GM19193 (cell line): ENCODE measurements around the gene RARA.

ENCODE experiments used
- POLR2A ChIP-seq: IDR thresholded peaks from 4 replicates; pipeline ENCODE4 v1.6.1; 2011; ENCODE audit not compliant: insufficient read depth, insufficient read length; ENCODE audit errors: extremely low read depth

The RARA gene

DNA sequence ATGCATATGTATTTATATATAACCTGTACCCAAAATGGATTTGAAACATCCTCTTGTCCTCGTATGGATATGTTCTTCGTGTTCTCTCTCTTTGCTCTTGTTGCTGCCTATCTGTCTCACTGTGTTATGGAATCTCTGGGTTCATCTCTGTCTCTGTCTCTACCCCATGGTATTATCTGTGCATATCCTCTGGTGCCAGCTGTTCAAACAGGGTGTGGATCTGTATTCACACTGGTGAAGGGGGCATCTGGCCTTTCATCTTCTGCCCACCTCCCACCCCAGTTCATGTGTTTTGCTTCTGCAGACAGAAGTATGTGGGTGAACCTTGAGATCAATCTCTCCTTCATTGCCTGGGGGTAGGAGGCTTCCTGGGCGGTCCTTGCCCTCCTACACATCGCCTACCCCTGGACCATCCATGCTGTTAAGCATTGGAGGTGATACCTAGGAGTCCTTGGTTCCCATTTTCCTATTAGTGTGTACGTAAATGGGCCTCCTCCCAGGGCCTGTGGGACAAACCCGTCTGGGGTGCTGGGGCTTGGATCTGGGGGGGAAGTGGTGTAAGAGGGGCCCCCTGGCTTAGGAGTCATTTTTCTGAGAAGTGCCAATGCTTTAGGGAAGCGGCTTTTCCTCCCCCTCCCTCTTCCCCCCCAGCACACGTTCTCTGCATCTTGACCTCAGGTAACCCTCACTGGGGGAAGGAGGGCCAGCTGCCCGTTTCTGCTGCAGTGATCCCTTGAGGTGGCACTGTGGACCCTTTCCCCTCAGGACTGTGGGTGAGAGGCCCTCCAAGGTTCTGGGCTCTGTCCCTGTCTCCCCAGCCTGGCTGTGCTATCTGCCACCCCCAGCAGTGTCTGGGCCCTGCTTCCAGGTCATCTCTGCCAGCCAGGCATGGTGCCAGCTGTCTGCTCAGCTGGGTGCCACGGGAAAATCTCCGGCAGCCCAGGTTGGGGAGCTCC is 21.1 kb downstream of the RARA start:
- TF ChIP-seq POLR2A, result no peak

DNA sequence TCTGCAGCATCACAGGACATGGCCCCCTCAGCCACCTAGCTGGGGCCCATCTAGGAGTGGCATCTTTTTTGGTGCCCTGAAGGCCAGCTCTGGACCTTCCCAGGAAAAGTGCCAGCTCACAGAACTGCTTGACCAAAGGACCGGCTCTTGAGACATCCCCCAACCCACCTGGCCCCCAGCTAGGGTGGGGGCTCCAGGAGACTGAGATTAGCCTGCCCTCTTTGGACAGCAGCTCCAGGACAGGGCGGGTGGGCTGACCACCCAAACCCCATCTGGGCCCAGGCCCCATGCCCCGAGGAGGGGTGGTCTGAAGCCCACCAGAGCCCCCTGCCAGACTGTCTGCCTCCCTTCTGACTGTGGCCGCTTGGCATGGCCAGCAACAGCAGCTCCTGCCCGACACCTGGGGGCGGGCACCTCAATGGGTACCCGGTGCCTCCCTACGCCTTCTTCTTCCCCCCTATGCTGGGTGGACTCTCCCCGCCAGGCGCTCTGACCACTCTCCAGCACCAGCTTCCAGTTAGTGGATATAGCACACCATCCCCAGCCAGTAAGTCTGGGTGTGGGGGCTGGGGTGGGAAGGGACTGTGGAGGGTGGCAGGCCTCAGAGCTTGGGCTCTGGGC is 22.0 kb downstream of the RARA start:
- no peak for TF ChIP-seq POLR2A

DNA sequence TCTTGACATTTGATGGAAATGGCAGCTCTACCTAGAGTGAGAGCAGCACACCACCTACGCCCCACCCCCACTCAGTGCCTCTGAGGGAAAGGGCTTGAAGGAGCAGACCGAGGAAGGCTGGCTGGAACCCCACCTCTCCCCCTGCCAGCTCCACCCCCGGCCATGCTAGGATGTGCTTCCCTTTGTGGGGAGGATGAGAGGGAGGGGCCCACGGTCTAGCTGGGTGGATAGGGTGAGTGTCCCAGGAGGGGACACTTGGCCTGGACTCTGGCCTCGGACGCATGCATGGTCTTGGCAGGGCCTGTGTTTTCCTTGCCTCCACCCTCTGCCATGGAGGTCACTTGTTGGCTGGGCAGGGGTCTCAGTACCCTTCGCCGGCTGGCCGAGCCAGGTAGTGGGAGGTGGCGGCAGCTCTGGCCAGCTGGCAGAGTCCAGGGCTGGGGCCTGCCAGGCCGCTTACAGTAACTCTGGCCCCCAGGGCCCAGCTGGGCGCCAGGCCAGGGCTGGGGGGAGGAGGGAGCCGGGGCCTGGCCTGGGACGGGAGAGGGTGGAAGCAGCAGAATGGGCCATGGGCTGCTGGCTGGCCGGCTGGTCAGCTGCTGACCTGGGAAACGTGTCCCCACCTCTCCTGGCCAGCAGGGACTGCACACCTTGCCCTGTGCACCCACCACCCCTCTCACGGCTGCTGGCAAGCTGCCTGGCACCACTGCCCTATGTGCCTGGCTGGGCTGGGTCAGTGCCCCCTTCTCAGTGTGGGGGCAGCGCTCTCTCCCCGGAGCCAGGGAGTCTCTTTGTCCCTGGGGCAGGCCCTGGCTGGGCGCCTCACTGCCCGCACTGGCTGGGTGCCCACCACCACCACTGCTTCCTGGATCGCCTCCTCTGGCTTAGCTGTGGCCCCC is 23.0 kb downstream of the RARA start:
- no peak for TF ChIP-seq POLR2A

DNA sequence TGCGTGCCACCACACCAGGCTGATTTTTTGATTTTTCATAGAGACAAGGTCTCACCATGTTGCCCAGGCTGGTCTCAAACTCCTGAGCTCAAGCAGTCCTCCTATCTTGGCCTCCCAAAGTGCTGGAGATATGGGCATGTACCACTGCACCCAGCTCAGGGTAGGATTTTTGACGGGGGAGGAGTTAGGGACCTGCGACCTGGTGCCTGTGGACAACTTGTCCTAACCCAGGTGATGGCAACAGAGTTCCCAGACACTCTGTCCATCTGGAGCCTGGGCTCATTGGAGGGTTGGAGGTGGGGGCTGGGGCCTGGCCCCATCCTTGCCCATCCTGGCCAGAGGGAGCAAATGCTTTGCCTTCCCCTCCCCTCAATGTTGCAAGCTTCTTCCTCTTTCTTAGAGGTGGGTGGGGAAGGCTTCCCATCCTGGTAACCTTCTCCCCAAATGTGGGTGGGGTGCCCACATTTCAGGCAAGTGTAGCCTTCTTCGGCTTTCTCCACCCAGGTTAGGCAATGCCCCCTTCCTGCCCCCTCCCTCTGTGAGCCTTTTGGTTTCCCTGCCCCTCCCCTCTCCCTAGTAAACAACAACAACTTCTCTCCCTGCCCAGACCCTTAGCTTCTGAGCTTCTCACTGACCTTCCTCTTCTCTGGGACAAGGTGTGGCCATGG is 24.9 kb downstream of the RARA start:
- no peak for TF ChIP-seq POLR2A

DNA sequence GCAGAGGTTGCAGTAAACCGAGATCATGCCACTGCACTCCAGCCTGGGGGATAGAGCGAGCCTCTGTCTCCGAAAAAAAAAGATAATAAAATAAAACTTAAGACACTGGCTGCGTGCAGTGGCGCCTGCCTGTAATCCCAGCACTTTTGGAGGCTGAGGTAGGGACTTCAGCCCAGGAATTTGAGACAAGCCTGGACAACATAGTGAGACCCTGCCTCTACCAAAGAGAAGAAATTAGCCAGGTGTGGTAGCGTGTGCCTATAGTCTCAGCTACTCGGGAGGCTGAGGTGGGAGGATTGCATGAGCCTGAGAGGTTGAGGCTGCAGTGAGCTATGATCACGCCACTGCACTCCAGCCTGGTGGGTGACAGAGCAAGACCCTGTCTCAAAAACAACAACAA is 26.6 kb downstream of the RARA start:
- no peak for TF ChIP-seq POLR2A

DNA sequence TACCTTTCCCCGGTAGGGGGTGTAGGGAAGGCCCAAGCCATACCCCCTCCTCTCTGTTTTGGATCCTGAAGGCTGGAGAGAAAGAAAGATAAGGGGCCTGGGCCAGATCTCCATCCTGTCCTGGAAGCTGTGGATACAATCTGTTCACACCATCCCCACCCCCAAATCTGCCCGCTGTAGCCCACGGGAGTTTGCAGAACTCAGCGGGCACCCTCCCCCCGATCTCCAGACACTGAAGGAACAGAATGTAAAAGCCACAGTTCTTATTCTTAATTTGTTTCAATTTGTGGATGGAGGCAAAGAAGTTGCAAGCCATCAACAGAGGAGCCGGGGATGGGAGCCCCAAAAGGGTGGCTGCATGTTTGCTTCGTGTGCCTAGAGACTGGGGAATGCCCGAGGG is 28.4 kb downstream of the RARA start:
- no peak for TF ChIP-seq POLR2A

DNA sequence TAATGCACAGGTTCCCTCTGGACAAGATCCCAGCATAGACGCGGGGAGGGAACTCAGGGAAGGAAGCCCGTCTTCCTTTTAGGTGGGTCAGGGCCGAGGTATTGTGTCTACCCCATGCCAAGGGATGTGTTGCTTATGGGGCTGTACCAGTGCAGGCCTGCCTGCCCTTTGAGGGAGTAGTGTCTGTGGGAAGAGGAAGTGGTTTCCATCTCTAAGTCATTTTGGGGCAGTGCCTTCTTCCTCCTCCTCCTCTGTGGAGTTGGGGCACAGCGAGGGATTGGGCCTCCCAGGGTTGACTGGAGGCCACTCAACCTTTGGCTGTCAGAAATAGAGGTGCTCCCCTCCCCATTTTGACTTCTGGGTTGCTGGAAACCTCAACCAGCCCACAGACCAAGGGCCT is 29.1 kb downstream of the RARA start:
- TF ChIP-seq POLR2A, result no peak

DNA sequence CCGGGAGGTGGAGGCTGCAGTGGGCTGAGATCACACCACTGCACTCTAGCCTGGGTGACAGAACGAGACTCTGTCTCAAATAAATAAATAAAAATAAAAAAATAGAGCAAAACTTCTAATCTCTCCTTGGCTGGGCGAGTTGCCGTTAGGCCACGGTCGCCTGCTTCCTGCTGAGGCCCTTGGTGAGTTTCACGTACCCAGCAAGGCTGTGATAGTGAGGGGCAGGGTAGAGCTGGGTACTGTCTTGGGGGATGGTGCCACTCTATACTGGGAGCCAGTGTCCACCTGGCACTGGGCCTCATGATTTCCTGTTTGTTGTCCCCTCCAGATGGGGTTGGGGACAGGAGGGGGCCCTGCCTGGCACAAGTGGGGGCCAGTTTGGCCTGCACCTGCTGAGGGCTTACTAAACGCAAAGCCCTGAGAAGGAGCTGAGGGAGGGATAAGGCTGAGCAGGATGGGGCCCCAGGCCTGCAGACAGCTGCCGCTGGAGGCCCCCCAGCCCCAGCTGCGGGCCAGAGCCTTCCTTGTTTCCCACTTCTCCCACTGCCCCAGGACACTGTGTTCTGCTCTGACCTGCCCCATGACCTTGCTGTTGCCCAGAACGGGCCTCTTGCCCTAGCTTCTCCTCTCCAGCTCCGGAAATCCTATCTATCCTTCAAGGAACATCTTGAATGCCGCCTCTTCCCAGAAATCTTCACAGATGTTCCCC is 30.1 kb downstream of the RARA start:
- TF ChIP-seq POLR2A, result no peak

DNA sequence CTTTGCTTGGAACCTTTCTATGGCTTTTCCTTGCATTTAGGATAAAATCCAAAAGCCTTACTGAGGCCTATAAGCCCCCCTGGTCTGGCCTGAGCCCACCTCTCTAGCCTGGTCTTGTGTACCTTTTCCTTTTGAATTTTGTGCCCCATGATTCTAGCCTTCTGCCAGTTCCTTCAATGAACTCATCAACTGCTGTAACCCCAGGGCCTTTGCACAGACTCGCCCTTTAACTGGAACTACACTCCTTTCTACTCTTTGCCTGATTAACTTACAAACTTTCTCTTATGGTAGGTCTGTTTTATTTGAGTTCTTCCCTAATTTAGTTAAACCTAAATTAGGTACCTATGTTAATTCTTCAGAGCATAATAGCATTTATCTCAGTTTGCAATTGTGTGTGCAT is 31.3 kb downstream of the RARA start:
- no peak for TF ChIP-seq POLR2A

DNA sequence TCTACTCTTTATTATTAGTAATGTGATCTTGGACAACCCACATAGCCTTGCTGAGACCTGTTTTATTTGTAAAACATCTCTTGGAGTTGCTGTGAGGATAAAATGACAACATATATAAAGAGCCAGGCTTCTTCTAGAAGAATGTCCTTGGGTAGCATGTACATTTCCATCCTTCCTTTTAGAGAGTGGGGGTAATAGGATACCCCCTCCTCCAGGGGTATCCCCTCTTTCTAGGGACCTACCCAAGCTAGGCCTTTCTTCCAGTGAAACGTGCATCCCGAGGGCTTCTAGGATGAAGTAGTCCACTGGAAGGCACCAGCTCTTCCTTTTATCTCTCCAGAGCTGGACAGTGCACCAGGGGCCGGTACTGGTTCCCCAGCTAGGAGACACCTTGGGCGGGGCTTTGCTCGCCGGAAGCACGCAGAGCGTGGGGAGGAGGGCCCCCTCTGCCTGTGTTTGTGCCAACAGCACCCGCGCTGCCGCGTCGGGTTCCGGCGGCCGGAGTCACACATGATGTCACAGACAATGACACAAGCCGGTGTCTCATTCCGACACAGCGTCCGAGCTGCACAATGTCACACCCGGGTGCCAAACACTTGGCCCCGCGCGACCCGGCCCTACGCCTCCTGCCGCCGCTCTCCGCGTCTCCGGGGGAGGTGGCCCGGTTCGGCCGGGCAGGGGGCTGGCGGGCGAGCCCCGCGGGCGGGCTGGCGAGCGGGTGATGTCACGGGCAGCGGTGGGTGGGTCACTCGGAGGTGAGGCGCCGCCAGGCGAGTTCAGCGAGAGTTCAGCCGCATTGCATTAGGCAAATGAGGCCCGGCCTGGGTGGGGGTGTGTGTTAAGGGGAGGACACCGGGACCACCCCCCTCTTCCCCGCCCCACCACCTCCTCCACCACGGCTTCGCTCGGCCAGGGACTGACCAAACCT is 32.2 kb downstream of the RARA start:
- TF ChIP-seq POLR2A, result peak; percentile 28

DNA sequence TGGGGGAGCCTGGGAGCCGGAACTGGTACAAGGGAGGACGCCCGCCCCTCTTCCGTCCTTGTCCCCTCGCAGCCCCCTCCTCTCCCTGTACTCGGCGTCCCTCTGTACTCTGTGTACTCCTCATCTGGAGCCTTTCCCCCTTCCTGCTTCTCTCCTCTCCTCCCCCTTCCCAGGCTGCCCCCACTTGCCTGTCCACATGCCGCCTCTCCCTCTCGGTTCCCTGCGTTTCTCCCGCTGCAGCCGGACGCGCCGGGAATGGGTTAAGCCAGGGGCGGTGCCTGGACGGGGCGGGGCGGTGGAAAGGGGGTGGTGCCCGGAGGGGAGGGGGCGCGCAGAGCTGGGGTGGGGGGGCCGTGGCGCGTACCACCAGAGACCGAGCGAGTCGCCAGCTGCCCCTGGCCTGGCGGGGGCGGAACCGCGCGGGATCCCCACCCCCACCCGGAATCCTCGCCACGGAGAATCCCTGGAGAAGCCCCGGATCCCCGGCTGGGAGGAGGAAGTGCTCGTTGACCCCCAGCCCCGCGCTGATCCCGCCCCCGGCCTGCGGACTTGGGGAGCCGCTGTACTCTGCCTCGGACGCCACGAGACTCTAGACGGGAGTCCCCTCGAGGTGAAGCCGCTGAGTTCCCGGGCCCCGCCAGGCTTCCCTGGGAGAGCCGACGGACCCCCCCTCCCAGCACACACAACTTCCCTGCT is 33.0 kb downstream of the RARA start:
- TF ChIP-seq POLR2A, result no peak

DNA sequence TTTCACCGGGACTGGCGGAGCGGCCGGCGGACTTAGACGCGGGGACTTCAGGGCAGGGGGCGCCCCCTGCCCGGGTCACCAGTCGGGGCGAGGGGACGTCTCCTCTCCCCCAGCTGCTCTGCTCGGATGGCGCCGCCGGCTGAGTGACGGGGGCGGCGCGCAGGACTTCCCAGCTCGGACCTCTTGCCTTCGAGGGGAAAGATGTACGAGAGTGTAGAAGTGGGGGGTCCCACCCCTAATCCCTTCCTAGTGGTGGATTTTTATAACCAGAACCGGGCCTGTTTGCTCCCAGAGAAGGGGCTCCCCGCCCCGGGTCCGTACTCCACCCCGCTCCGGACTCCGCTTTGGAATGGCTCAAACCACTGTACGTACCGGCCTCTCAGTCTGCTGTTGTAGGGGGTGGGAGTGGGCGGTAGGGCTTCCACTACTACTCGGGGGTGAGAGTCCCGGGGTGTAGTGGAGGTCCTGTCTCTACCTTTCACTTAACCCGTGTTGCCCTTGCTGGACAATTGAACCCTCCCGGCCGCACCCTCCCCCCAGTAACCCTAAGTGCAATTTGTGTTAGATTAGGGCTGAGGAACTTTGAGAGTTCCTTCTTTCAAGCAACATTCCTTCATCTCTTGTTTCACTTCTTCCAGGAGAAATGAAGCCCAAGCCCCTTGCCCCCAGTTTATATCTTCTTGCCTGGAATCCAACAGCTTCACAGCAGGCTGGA is 33.7 kb downstream of the RARA start:
- no peak for TF ChIP-seq POLR2A
